Aorta (tissue), 5 donors: Measurements from ENCODE around the gene COPA. TPM values are rescaled to one million over a fixed set of nuclear protein-coding genes. Genes with fewer than 3 reads are reported as not detected.

Source experiments
- ATAC-seq: fragments of 200-7000 bp; cut with Tn5 transposase; one replicate; pipeline ENCODE4 v1.9.1; 2022; ENCODE audit warnings: moderate library complexity; ENCODE audit not compliant: low FRiP score
- DNase-seq, 2 donors: peaks; one replicate each; pipeline ENCODE4 v3.0.0-alpha.2; 2020
- H3K27ac ChIP-seq, 2 donors: one replicate each; pipeline ENCODE4 v1.5.1; 2013; ENCODE audit warnings: low read length in 2 of 2, mild to moderate bottlenecking in 2 of 2, moderate library complexity in 2 of 2, control low read depth in 1 of 2, inconsistent platforms in 1 of 2, low read depth in 1 of 2
- H3K27me3 ChIP-seq, 2 donors: one replicate each; pipeline ENCODE4 v1.6.1; 2013; ENCODE audit warnings: control low read depth in 1 of 2, low read length in 1 of 2, mild to moderate bottlenecking in 1 of 2, moderate library complexity in 1 of 2; ENCODE audit not compliant: insufficient read depth in 2 of 2, control insufficient read depth in 1 of 2
- H3K36me3 ChIP-seq, 2 donors: one replicate each; pipeline ENCODE4 v1.6.1; 2013; ENCODE audit warnings: control low read depth in 1 of 2, low read length in 1 of 2, mild to moderate bottlenecking in 1 of 2; ENCODE audit not compliant: insufficient read depth in 2 of 2, control insufficient read depth in 1 of 2
- H3K4me1 ChIP-seq, 2 donors: one replicate each; pipeline ENCODE4 v1.6.1; 2013; ENCODE audit warnings: low read length in 2 of 2, control low read depth in 1 of 2, mild to moderate bottlenecking in 1 of 2, moderate library complexity in 1 of 2; ENCODE audit not compliant: insufficient read depth in 2 of 2, control insufficient read depth in 1 of 2
- H3K4me3 ChIP-seq, 2 donors: one replicate each; pipeline ENCODE4 v1.5.1; 2013; ENCODE audit warnings: low read length in 2 of 2, control low read depth in 1 of 2, mild to moderate bottlenecking in 1 of 2
- H3K9me3 ChIP-seq: one replicate; pipeline ENCODE4 v1.6.1; 2013; ENCODE audit warnings: mild to moderate bottlenecking, low read length; ENCODE audit not compliant: control insufficient read depth
- WGBS, 2 donors: extraction: QIAGEN DNeasy Blood & Tissue Kit; methylation state at CpG; one replicate each; pipeline ENCODE4 v1.1.7; 2013; 5-methylcytosine and 5-hydroxymethylcytosine counted together
- intact Hi-C, 2 donors: fragments of 100-400 bp; cut with DNase I; formaldehyde crosslinking; loops; one replicate each; pipeline versions ENCODE4 v1.14.2 to v1.15.0; 2022
- polyA plus RNA-seq, 2 donors: library from polyadenylated mRNA; stranded (reverse); fragments of 200-250 nt; gene quantifications; one replicate each; pipeline ENCODE4 v1.2.3, GENCODE V29; 2013
- total RNA-seq, 2 donors: library from RNA; stranded (reverse); fragmentation: NEBNext Ultra II Directional; extraction: Animal tissue kit (Norgen Biotek cat#: 25700); gene quantifications; one replicate each; pipeline ENCODE4 v1.2.1, GENCODE V29; 2021
- donor health status: healthy with polysubstance abuse.
- donor health status: Bipolar disorder and iron deficiency.
- donor health status: DM: no; HTN: no; CAD: no.
- donor health status: DM: no; HTN: no; CAD: no.
- donor health status: DM: yes; HTN: yes; CAD: no.

The COPA gene
- total and polyA plus RNA-seq, 4 donors, result 44.5 to 193 (median 133) TPM

DNA sequence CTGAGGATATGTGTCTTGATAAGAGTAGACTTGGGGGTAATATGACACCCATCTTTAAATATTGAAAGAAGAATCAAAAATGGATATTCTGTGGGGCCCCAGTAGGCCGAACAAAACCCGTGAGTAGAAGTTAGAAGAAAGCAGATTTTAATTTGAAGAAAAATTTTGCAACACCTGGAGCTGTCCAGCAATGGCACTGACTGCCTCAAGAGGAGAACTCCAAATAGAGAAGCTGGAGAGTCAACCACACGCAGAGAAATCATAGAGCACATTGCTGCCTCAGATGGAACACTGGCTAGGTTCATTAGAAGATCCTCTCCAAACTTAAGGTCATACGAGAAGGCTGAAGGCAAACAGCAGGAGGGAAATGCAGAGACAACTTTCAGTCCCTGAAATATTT, 30.6 kb upstream of the COPA start:
- DNase-seq, result no peak
- WGBS, 2 donors, result 85 to 87% methylated on average over 4 of the region's 4 CpGs
- no peaks in the 10 kb centered on the region for H3K9me3 ChIP-seq
- H3K27ac ChIP-seq, result no peak overlapping the region
- H3K4me3 ChIP-seq, result no peak overlapping the region
- intact Hi-C loops, result no loop called here
- H3K36me3 ChIP-seq, result no peaks in the 10 kb centered on the region
- no peak for ATAC-seq
- no peaks in the 10 kb centered on the region for H3K4me1 ChIP-seq
- H3K27me3 ChIP-seq, result no peaks in the 10 kb centered on the region

DNA sequence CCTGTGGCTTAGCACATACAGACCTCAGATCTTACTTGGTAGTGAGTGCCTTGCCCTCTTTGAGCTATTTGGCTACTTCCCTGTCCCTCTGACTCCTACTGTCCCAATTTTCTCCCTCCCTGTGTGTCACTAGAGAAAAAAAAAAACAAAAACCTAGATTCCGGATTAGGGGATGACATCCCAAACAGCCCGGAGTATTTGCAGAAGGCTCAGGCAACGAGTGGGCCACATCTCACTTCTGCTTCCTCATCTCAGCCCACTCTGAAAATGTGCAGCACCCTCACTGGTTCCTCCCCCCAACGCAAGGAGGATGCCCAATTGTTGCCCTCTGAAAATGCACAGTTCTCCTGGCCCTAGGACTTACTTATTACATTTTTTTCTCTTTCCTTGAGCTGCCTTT, 28.7 kb upstream of the COPA start:
- WGBS, 2 donors, result 85 to 93% methylated on average over 4 of the region's 4 CpGs
- Histone ChIP-seq H3K36me3 (no peaks in the 10 kb centered on the region), H3K4me3 (no peak overlapping the region), H3K9me3 (no peaks in the 10 kb centered on the region), H3K4me1 (no peaks in the 10 kb centered on the region), H3K27me3 (no peaks in the 10 kb centered on the region), H3K27ac (no peak overlapping the region)
- ATAC-seq, result no peak
- no peak for DNase-seq
- intact Hi-C loops, result no loop called here

- no peaks in the 10 kb centered on the region for H3K36me3 ChIP-seq
- no peaks in the 10 kb centered on the region for H3K27me3 ChIP-seq
- no peak for ATAC-seq
- no peak overlapping the region for H3K27ac ChIP-seq
- DNase-seq, result no peak
- intact Hi-C loops, result no loop called here
- H3K4me1 ChIP-seq, result no peaks in the 10 kb centered on the region
- no peak overlapping the region for H3K4me3 ChIP-seq
- H3K9me3 ChIP-seq, result no peaks in the 10 kb centered on the region
Observed at GRCh38 chr1:160371346-160371631, 28.2 kb upstream of the COPA start.

- Histone ChIP-seq H3K9me3 (no peaks in the 10 kb centered on the region), H3K27ac (no peak overlapping the region), H3K36me3 (no peaks in the 10 kb centered on the region), H3K4me1 (no peaks in the 10 kb centered on the region), H3K4me3 (no peak overlapping the region), H3K27me3 (no peaks in the 10 kb centered on the region)
- DNase-seq (no peak), ATAC-seq (no peak)
- intact Hi-C loops, result no loop called here
- 58 to 60% methylated on average over 42 of the region's 42 CpGs for WGBS, 2 donors
Observed at GRCh38 chr1:160370561-160371345, 27.7 kb upstream of the COPA start.

DNA sequence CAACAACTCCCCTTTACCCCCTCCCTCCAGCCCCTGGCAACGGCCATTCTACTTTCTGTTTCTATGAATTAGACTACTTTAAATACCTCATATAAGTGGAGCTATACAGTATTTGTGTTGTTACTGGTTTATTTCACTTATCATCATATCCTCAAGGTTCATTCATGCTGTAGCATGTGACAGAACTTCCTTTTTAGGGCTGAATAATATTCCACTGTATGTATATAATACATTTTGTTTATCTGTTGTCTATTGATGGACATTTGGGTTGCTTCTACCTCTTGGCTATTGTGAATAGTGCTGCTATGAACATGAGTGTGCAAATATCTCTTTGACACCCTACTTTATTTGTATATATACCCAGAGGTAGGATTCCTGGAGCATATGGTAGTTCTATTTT, 26.0 kb upstream of the COPA start:
- DNase-seq, result no peak
- H3K4me1 ChIP-seq, result no peaks in the 10 kb centered on the region
- intact Hi-C loops, result no loop called here
- H3K27ac ChIP-seq, result no peak overlapping the region
- 81 to 83% methylated on average over 1 of the region's 1 CpG for WGBS, 2 donors
- no peaks in the 10 kb centered on the region for H3K9me3 ChIP-seq
- H3K27me3 ChIP-seq, result no peaks in the 10 kb centered on the region
- H3K36me3 ChIP-seq, result no peaks in the 10 kb centered on the region
- no peak overlapping the region for H3K4me3 ChIP-seq
- no peak for ATAC-seq

DNA sequence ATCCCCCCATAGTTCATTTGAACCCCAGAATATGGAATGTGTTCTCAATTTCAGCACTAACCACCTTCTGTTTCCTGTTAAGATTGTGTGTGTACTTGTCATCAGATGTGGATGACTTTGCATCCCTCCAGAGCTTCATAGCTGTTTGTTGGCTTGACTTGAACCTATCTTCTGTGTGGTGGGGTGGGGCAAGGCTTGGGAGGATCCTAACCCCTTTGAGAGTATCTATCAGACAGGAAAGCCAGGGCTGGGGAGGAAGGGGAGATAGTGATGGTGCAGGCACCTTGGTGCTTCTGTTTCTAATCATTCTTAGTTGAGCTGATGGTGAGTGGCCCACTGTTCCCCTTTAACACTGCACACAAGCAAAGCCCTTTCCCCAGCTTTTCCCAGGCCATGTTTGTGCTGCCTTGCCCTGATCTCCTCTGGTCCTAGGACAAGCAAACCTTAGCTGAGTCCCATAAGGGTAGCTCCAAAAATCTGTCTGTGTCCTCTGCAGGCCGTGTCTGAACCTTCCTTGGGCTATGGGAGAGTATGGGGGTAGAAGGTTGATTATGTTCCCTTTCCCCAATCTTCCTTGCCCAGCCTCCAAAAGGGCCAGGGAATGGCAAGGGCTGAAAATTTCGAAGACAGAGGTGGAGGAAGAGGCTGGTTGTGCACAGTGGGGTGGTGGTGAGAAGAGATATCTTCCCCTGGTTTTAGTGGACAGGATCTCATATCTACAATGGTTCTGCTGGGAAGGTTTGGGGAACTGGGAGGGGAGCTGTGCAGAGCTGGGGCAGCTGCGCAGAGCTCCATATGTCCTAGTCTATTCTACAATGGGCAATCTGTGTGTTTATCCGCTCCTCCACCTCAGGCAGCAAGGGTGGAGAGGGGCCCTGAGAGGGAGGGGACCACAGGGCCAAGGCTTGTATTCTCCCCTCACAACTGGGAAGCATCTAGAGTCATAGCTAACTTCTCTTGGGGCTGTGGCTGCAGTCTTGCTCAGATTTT, 25.2 kb upstream of the COPA start:
- no peaks in the 10 kb centered on the region for H3K9me3 ChIP-seq
- WGBS, 2 donors, result 74 to 82% methylated on average over 4 of the region's 4 CpGs
- intact Hi-C loops, result no loop called here
- H3K4me1 ChIP-seq, result no peaks in the 10 kb centered on the region
- DNase-seq (no peak), ATAC-seq (no peak)
- H3K27ac ChIP-seq, result no peak overlapping the region
- H3K36me3 ChIP-seq, result no peaks in the 10 kb centered on the region
- no peak overlapping the region for H3K4me3 ChIP-seq
- H3K27me3 ChIP-seq, result no peaks in the 10 kb centered on the region

DNA sequence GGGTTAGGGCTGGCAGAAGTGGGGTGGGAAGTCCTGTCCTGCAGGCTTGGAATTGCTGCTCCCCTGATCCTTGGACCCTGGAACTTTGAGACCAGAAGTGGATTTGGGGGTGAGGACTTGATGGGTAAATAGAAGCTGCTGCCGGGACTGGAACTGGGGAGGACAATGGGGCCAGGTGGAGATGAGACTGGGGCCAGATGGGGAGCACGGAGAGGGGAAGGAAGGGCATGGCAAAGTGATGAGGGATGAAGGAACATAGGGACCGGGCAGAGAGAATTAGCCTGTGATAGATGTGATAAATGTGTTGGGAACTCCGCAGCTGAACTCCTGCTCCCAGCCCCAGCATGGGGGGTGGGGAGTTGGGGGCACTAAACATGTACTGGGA, 24.5 kb upstream of the COPA start:
- Histone ChIP-seq H3K4me1 (no peaks in the 10 kb centered on the region), H3K9me3 (no peaks in the 10 kb centered on the region), H3K36me3 (no peaks in the 10 kb centered on the region), H3K4me3 (no peak overlapping the region), H3K27ac (no peak overlapping the region), H3K27me3 (no peaks in the 10 kb centered on the region)
- no peak for DNase-seq
- ATAC-seq, result no peak
- intact Hi-C loops, result no loop called here
- WGBS, 2 donors, result 26 to 45% methylated on average over 4 of the region's 4 CpGs

DNA sequence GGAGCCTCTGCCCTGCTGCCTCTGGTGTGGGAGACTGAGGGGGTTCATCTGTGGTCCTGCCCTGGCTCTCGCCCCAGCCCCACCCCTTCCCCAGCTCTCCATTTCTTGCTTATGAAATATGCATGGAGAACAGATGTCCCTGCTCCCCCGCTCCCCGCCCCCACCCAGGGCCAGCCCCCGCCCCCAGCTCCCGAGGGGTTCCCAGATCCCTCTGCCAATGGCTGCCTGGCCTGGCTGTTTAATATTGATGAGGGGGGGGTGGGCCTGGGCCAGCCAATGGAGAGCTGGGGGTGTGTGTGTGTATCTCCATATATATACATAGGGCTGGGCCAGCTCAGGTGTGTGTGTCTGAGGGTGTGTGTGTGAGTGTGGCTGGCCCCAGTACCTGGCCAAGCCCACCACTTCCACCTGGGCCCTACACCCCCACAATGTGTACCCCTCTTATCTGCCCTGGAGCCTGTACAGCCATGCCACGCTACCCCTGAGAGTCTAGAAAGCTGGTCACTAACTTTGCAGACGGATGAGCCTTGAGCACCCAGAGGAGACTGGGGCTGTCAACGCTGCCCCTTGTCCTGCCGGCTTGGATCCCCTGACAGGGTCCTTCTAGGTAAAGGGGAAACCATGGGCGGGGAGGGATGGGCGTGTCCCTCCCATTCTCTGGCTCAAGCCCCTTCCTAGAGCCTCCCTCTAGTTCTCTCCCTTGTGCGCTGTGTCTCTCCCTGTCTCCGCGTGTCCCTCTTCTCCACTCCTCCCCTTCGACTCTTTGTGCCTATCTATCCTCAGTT, 23.9 kb upstream of the COPA start, which contains the start of gene NHLH1:
NHLH1 (plus strand) TSS at position 341 of the 785 bp plus-strand sequence. CDS start 3,661 bp downstream, outside the sequence.
- WGBS, 2 donors, result 58 to 60% methylated on average over 15 of the region's 15 CpGs
- no peaks in the 10 kb centered on the region for H3K27me3 ChIP-seq
- H3K36me3 ChIP-seq, result no peaks in the 10 kb centered on the region
- no peak within 1 kb of the TSS for H3K4me3 ChIP-seq
- intact Hi-C loops, result no loop called here
- no peaks in the 10 kb centered on the region for H3K4me1 ChIP-seq
- H3K9me3 ChIP-seq, result no peaks in the 10 kb centered on the region
- no peak for ATAC-seq
- no peak within 1 kb of the TSS for H3K27ac ChIP-seq
- DNase-seq, result no peak
